Suppressor macrophage treated with lipopolysaccharide for 4 hours (primary cell): ENCODE measurements around the gene HIRA.

ENCODE experiments used
- DNase-seq: peaks from one replicate; pipeline ENCODE4 v3.0.0-alpha.2; 2020

HIRA gene

GRCh38 chr22:19431649-19432132 is at the start of gene HIRA:
HIRA (minus strand) TSS chr22:19431733; CDS start chr22:19431476, 257 bp downstream.
- peak; percentile 78 for DNase-seq

- no peak for DNase-seq
Measured at GRCh38 chr22:19480789-19481188, 49.3 kb upstream of the HIRA start.

- no peak for DNase-seq
Measured at GRCh38 chr22:19480173-19480568, 48.6 kb upstream of the HIRA start.

- peak; percentile 98 for DNase-seq
Measured at GRCh38 chr22:19479355-19480172, 48.0 kb upstream of the HIRA start, which contains the start of gene CDC45. CDC45 (plus strand) TSS chr22:19479920; CDS start chr22:19479969, 49 bp downstream.

GRCh38 chr22:19478901-19479354 is 47.4 kb upstream of the HIRA start, which contains the start of gene UFD1:
UFD1 (minus strand) TSS chr22:19479193; CDS start chr22:19479085, 108 bp downstream.
- DNase-seq, result peak; percentile 80

- DNase-seq, result peak; percentile 9
Measured at GRCh38 chr22:19478045-19478900, 46.7 kb upstream of the HIRA start.

- DNase-seq, result no peak
Measured at GRCh38 chr22:19477321-19478044, 46.0 kb upstream of the HIRA start.

GRCh38 chr22:19476023-19476422 is 44.5 kb upstream of the HIRA start:
- no peak for DNase-seq

GRCh38 chr22:19473578-19473977 is 42.0 kb upstream of the HIRA start:
- DNase-seq, result no peak

- DNase-seq, result no peak
Measured at GRCh38 chr22:19472233-19472632, 40.7 kb upstream of the HIRA start.

- DNase-seq, result no peak
Measured at GRCh38 chr22:19471572-19471971, 40.0 kb upstream of the HIRA start.

- no peak for DNase-seq
Measured at GRCh38 chr22:19470010-19470409, 38.5 kb upstream of the HIRA start.

- no peak for DNase-seq
Measured at GRCh38 chr22:19469421-19469820, 37.9 kb upstream of the HIRA start.

GRCh38 chr22:19467912-19468311 is 36.4 kb upstream of the HIRA start:
- DNase-seq, result no peak

- DNase-seq, result no peak
Measured at GRCh38 chr22:19466848-19467752, 35.6 kb upstream of the HIRA start.

- no peak for DNase-seq
Measured at GRCh38 chr22:19466126-19466716, 34.7 kb upstream of the HIRA start.

GRCh38 chr22:19464975-19465374 is 33.4 kb upstream of the HIRA start:
- DNase-seq, result no peak

GRCh38 chr22:19464546-19464945 is 33.0 kb upstream of the HIRA start:
- DNase-seq, result no peak

GRCh38 chr22:19463491-19464469 is 32.2 kb upstream of the HIRA start:
- DNase-seq, result no peak

GRCh38 chr22:19463008-19463407 is 31.5 kb upstream of the HIRA start:
- no peak for DNase-seq
